CD4-positive, alpha-beta T cell (primary cell): Measurements from ENCODE around the gene KIF26B. TPM values are rescaled to one million over a fixed set of nuclear protein-coding genes. Genes with fewer than 3 reads are reported as not detected.

Experiments used
- ATAC-seq: fragments of 200-7000 bp; cut with Tn5 transposase; one replicate; pipeline ENCODE4 v1.10.0; 2022; ENCODE audit warnings: mild to moderate bottlenecking; ENCODE audit not compliant: poor library complexity
- CTCF ChIA-PET: fragments of 350-600 bp; sonication (Branson Sonifier 250); formaldehyde crosslinking; loops from one replicate; lab custom pipeline; 2021; ENCODE audit warnings: antibody characterized with exemption, inconsistent platforms; lab: Charles Lee
- POLR2A ChIA-PET: fragments of 350-600 bp; sonication (Branson Sonifier 250); formaldehyde crosslinking; loops from one replicate; lab custom pipeline; 2021; ENCODE audit warnings: antibody characterized with exemption, inconsistent platforms; lab: Charles Lee
- DNase-seq, 14 experiments: peaks; one replicate each; pipeline ENCODE4 v3.0.0-alpha.2; 2013 to 2020; ENCODE audit warnings: mixed read lengths in 2 of 14
- H3K27ac ChIP-seq, 2 donors: one replicate each; pipeline versions ENCODE4 v1.5.1 to v1.7.0; 2013; ENCODE audit warnings: low read length in 2 of 2, low read depth in 1 of 2, mild to moderate bottlenecking in 1 of 2
- H3K27me3 ChIP-seq, 2 experiments: 1 replicate in 1 of 2; 2 replicates in 1 of 2; pipeline versions ENCODE4 v1.6.1 to v1.7.0; 2013; ENCODE audit warnings: low read length in 2 of 2, control low read depth in 1 of 2, mild to moderate bottlenecking in 1 of 2, moderate library complexity in 1 of 2; ENCODE audit not compliant: insufficient read depth in 2 of 2, control insufficient read depth in 1 of 2
- H3K36me3 ChIP-seq: one replicate; pipeline ENCODE4 v1.6.1; 2013; ENCODE audit warnings: low read length, control low read depth; ENCODE audit not compliant: insufficient read depth
- H3K4me1 ChIP-seq: one replicate; pipeline ENCODE4 v1.6.1; 2013; ENCODE audit warnings: low read length, control low read depth; ENCODE audit not compliant: insufficient read depth
- H3K4me3 ChIP-seq: one replicate; pipeline ENCODE4 v1.5.1; 2013; ENCODE audit warnings: mild to moderate bottlenecking, low read length, moderate library complexity
- H3K9me3 ChIP-seq, 2 experiments: 1 replicate in 1 of 2; 2 replicates in 1 of 2; pipeline versions ENCODE4 v1.6.1 to v1.7.0; 2013; ENCODE audit warnings: low read length in 2 of 2, mild to moderate bottlenecking in 2 of 2, control low read depth in 1 of 2, moderate library complexity in 1 of 2; ENCODE audit not compliant: control insufficient read depth in 1 of 2, insufficient read depth in 1 of 2
- H3K27ac Mint-ChIP-seq: one replicate; pipeline ENCODE4 v1.8.0; 2020; ENCODE audit warnings: mixed read lengths
- H3K27me3 Mint-ChIP-seq: one replicate; pipeline ENCODE4 v1.8.0; 2021; ENCODE audit warnings: mixed read lengths
- H3K36me3 Mint-ChIP-seq: one replicate; pipeline ENCODE4 v1.8.0; 2021; ENCODE audit warnings: low read depth, mixed read lengths
- H3K4me1 Mint-ChIP-seq: one replicate; pipeline ENCODE4 v1.8.0; 2021; ENCODE audit warnings: low read depth, mixed read lengths
- H3K4me3 Mint-ChIP-seq: one replicate; pipeline ENCODE4 v1.8.0; 2020; ENCODE audit warnings: mild to moderate bottlenecking, mixed read lengths
- H3K9me3 Mint-ChIP-seq: one replicate; pipeline ENCODE4 v1.8.0; 2020; ENCODE audit warnings: mixed read lengths
- CTCF ChIP-seq: fragments of 200-600 bp; IDR thresholded peaks from one replicate; pipeline ENCODE4 v1.8.0; 2022; ENCODE audit warnings: antibody characterized with exemption, mild to moderate bottlenecking
- intact Hi-C, 2 experiments: fragments of 100-400 bp; cut with DNase I in 1 of 2; cut with micrococcal nuclease in 1 of 2; formaldehyde crosslinking; loops; one replicate each; pipeline versions ENCODE4 v1.15.1 to v1.9.0; 2023 to 2025; cut with DNase I, micrococcal nuclease
- total RNA-seq, 174 experiments: library from RNA in 2 of 174; stranded (reverse) in 2 of 174; gene quantifications; one replicate each; pipeline ENCODE4 v1.2.3 and lab custom pipeline; 2021 to 2026

The KIF26B gene
- total RNA-seq, 2 experiments from 2014 or later: 0.03 TPM; not detected in 1

GRCh38 chr1:245651093-245651492, 496.3 kb downstream of the KIF26B start:
- no peak for TF ChIP-seq CTCF
- Mint-ChIP-seq H3K27ac (no peak overlapping the region), H3K4me1 (peaks cover 7% of the 10 kb centered on the region), H3K9me3 (no peaks in the 10 kb centered on the region), H3K4me3 (no peak overlapping the region), H3K36me3 (no peaks in the 10 kb centered on the region), H3K27me3 (peaks cover 21% of the 10 kb centered on the region)
- Histone ChIP-seq H3K4me3 (no peak overlapping the region), H3K27ac (no peak overlapping the region), H3K27me3 (peaks cover 0 to 3% of the 10 kb centered on the region in 2 experiments), H3K9me3 (peaks cover 0 to 25% of the 10 kb centered on the region in 2 experiments), H3K36me3 (no peaks in the 10 kb centered on the region), H3K4me1 (no peaks in the 10 kb centered on the region)
- DNase-seq: no peak
- POLR2A ChIA-PET: no interaction called here
- ATAC-seq: no peak
- intact Hi-C loops: no loop called here
- CTCF ChIA-PET: no interaction called here

GRCh38 chr1:245652116-245652515, 497.3 kb downstream of the KIF26B start:
- Histone ChIP-seq H3K4me1 (no peaks in the 10 kb centered on the region), H3K36me3 (no peaks in the 10 kb centered on the region), H3K27ac (no peak overlapping the region), H3K4me3 (no peak overlapping the region), H3K27me3 (no peaks in the 10 kb centered on the region), H3K9me3 (peaks cover 0 to 21% of the 10 kb centered on the region in 2 experiments)
- no peaks in the 10 kb centered on the region for H3K9me3 Mint-ChIP-seq
- ChIA-PET CTCF (no interaction called here), POLR2A (no interaction called here)
- H3K27ac Mint-ChIP-seq: no peak overlapping the region
- intact Hi-C loops: no loop called here
- H3K27me3 Mint-ChIP-seq: peaks cover 17% of the 10 kb centered on the region
- DNase-seq (no peak), ATAC-seq (no peak)
- no peaks in the 10 kb centered on the region for H3K36me3 Mint-ChIP-seq
- H3K4me3 Mint-ChIP-seq: no peak overlapping the region
- no peak for TF ChIP-seq CTCF
- peaks cover 7% of the 10 kb centered on the region for H3K4me1 Mint-ChIP-seq

- Mint-ChIP-seq H3K27me3 (peaks cover 12% of the 10 kb centered on the region), H3K9me3 (no peaks in the 10 kb centered on the region), H3K27ac (no peak overlapping the region), H3K4me1 (peaks cover 7% of the 10 kb centered on the region), H3K36me3 (no peaks in the 10 kb centered on the region), H3K4me3 (no peak overlapping the region)
- no peak for DNase-seq
- ChIA-PET CTCF (no interaction called here), POLR2A (no interaction called here)
- Histone ChIP-seq H3K27ac (no peak overlapping the region), H3K9me3 (peaks cover 0 to 19% of the 10 kb centered on the region in 2 experiments), H3K27me3 (no peaks in the 10 kb centered on the region), H3K4me3 (no peak overlapping the region), H3K4me1 (no peaks in the 10 kb centered on the region), H3K36me3 (no peaks in the 10 kb centered on the region)
- intact Hi-C loops: no loop called here
- TF ChIP-seq CTCF: no peak
- no peak for ATAC-seq
Measured at GRCh38 chr1:245652660-245653427, 498.1 kb downstream of the KIF26B start.
